B cell (primary cell): ENCODE measurements around the gene LKAAEAR1. TPM values are rescaled to one million over a fixed set of nuclear protein-coding genes. Genes with fewer than 3 reads are reported as not detected.

Source experiments
- ATAC-seq: fragments of 200-7000 bp; cut with Tn5 transposase; one replicate; pipeline ENCODE4 v1.10.0; 2021; ENCODE audit warnings: low read depth, mild to moderate bottlenecking, moderate number of reproducible peaks, moderate library complexity
- CTCF ChIA-PET: fragments of 350-600 bp; sonication (Branson Sonifier 250); formaldehyde crosslinking; loops from one replicate; lab custom pipeline; 2021; ENCODE audit warnings: antibody characterized with exemption, inconsistent platforms; lab: Charles Lee
- POLR2A ChIA-PET: fragments of 350-600 bp; sonication (Branson Sonifier 250); formaldehyde crosslinking; loops from one replicate; lab custom pipeline; 2021; ENCODE audit warnings: antibody characterized with exemption; lab: Charles Lee
- DNase-seq: peaks from one replicate; pipeline ENCODE4 v3.0.0; 2013
- H2AFZ ChIP-seq: 2 replicates; pipeline ENCODE4 v1.6.1; 2012; ENCODE audit warnings: mild to moderate bottlenecking, low read depth, low read length; ENCODE audit not compliant: insufficient read depth, poor library complexity, severe bottlenecking
- H3K27ac ChIP-seq, 2 donors: 1 replicate in 1 of 2; 2 replicates in 1 of 2; pipeline ENCODE4 v1.5.1; 2012 to 2013; ENCODE audit warnings: low read length in 2 of 2, mild to moderate bottlenecking in 2 of 2, moderate library complexity in 1 of 2
- H3K27me3 ChIP-seq, 4 experiments: fragments of 200-600 bp in 1 of 4; sonication (generic) in 1 of 4; replicated peaks in 1 of 4; 1 replicate in 2 of 4; 2 replicates in 2 of 4; pipeline versions ENCODE4 v1.6.1 to v1.7.0; 2013 to 2016; ENCODE audit warnings: low read length in 3 of 4, mild to moderate bottlenecking in 2 of 4, mixed read lengths in 1 of 4, moderate library complexity in 1 of 4; ENCODE audit not compliant: insufficient read depth in 4 of 4, control insufficient read depth in 3 of 4; ENCODE audit errors: control extremely low read depth in 1 of 4
- H3K36me3 ChIP-seq, 2 experiments: replicated peaks in 1 of 2; 1 replicate in 1 of 2; 2 replicates in 1 of 2; pipeline versions ENCODE4 v1.6.1 to v1.7.1; 2013; ENCODE audit warnings: low read length in 1 of 2; ENCODE audit not compliant: insufficient read depth in 2 of 2, control insufficient read depth in 1 of 2; ENCODE audit errors: control extremely low read depth in 1 of 2, extremely low read depth in 1 of 2
- H3K4me1 ChIP-seq, 2 donors: fragments of 200-600 bp in 1 of 2; sonication (generic) in 1 of 2; 1 replicate in 1 of 2; 2 replicates in 1 of 2; pipeline versions ENCODE4 v1.5.1 to v1.6.1; 2013 to 2017; ENCODE audit warnings: low read length in 2 of 2; ENCODE audit not compliant: control insufficient read depth in 2 of 2, insufficient read depth in 2 of 2
- H3K4me2 ChIP-seq: replicated peaks from 2 replicates; pipeline ENCODE3; 2012; ENCODE audit warnings: mild to moderate bottlenecking, low read depth, low read length; ENCODE audit not compliant: poor library complexity, severe bottlenecking
- H3K4me3 ChIP-seq, 5 experiments: fragments of 200-600 bp in 1 of 5; sonication (generic) in 1 of 5; 1 replicate in 3 of 5; 2 replicates in 2 of 5; pipeline versions ENCODE4 v1.5.1 to v1.7.0; 2011 to 2016; ENCODE audit warnings: low read length in 4 of 5, mild to moderate bottlenecking in 4 of 5, low read depth in 2 of 5, control low read depth in 1 of 5, moderate library complexity in 1 of 5; ENCODE audit not compliant: insufficient read depth in 1 of 5; ENCODE audit errors: control extremely low read depth in 1 of 5, extremely low read depth in 1 of 5
- H3K79me2 ChIP-seq: fragments of 200-600 bp; sonication (generic); one replicate; pipeline ENCODE4 v1.6.0; 2016; ENCODE audit warnings: low read length; ENCODE audit not compliant: control insufficient read depth, insufficient read depth
- H3K9ac ChIP-seq: fragments of 200-600 bp; sonication (generic); 2 replicates; pipeline ENCODE4 v1.6.1; 2017; ENCODE audit warnings: mild to moderate bottlenecking, low read length, moderate library complexity
- H3K9me3 ChIP-seq, 3 donors: one replicate each; pipeline versions ENCODE4 v1.6.1 to v1.7.1; 2013; ENCODE audit warnings: low read length in 2 of 3; ENCODE audit not compliant: control insufficient read depth in 2 of 3, insufficient read depth in 1 of 3; ENCODE audit errors: control extremely low read depth in 1 of 3
- H4K20me1 ChIP-seq: 2 replicates; pipeline ENCODE4 v1.6.0; 2012; ENCODE audit warnings: mild to moderate bottlenecking, low read length; ENCODE audit not compliant: insufficient read depth, control insufficient read depth, poor library complexity, severe bottlenecking
- H3K27ac Mint-ChIP-seq: one replicate; pipeline ENCODE4 v1.8.0; 2021; ENCODE audit warnings: mixed read lengths
- H3K27me3 Mint-ChIP-seq: one replicate; pipeline ENCODE4 v1.8.0; 2021; ENCODE audit warnings: mixed read lengths
- H3K4me1 Mint-ChIP-seq: one replicate; pipeline ENCODE4 v1.8.0; 2021; ENCODE audit warnings: mixed read lengths
- H3K4me3 Mint-ChIP-seq: one replicate; pipeline ENCODE4 v1.8.0; 2021; ENCODE audit warnings: mixed read lengths
- H3K9me3 Mint-ChIP-seq: one replicate; pipeline ENCODE4 v1.8.0; 2022; ENCODE audit warnings: mixed read lengths; ENCODE audit not compliant: insufficient read depth
- CTCF ChIP-seq: fragments of 200-600 bp; IDR thresholded peaks from one replicate; pipeline ENCODE4 v1.8.0; 2022; ENCODE audit warnings: antibody characterized with exemption, mild to moderate bottlenecking
- EZH2 ChIP-seq: IDR thresholded peaks from 2 replicates; pipeline ENCODE4 v1.6.1; 2012; ENCODE audit warnings: borderline replicate concordance, low read depth, mild to moderate bottlenecking, moderate library complexity, low read length; ENCODE audit not compliant: insufficient read depth, poor library complexity, severe bottlenecking
- WGBS: methylation state at CpG from one replicate; pipeline ENCODE4 v1.1.5; 2013; ENCODE audit warnings: missing lambda C conversion rate; ENCODE audit not compliant: insufficient coverage; 5-methylcytosine and 5-hydroxymethylcytosine counted together
- intact Hi-C: fragments of 100-400 bp; cut with micrococcal nuclease; formaldehyde crosslinking; loops from one replicate; pipeline ENCODE4 v1.10.0; 2022
- polyA plus RNA-seq: library from polyadenylated mRNA; depleted of rRNA; stranded (reverse); fragments of >200 nt; gene quantifications from 2 replicates; pipeline ENCODE4 v1.2.3, GENCODE V29; 2012
- total RNA-seq, 2 donors: library from RNA; stranded (reverse); fragments of 120-200 nt in 1 of 2; gene quantifications; 1 replicate in 1 of 2; 2 replicates in 1 of 2; pipeline versions ENCODE4 v1.2.3 to v1.2.4, GENCODE V29; 2013 to 2022

Gene LKAAEAR1
- total and polyA plus RNA-seq, 2 donors (not counting 1 experiment from before 2014, with no cell fraction given), result 1.9 TPM; not detected in 1

GRCh38 chr20:64105846-64106434 is 21.7 kb upstream of the LKAAEAR1 start:
- Histone ChIP-seq H3K27me3 (peaks cover 0 to 24% (median 5%) of the 10 kb centered on the region in 4 experiments), H3K27ac (no peak overlapping the region), H3K4me3 (no peak overlapping the region), H3K9me3 (no peaks in the 10 kb centered on the region), H3K9ac (no peak overlapping the region), H3K4me1 (peaks cover 30 to 49% of the 10 kb centered on the region in 2 donors), H3K36me3 (no peaks in the 10 kb centered on the region), H4K20me1 (no peaks in the 10 kb centered on the region), H3K4me2 (no peak overlapping the region), H2AFZ (no peak overlapping the region), H3K79me2 (peaks cover 5% of the 10 kb centered on the region)
- WGBS, result 96% methylated on average over 39 of the region's 39 CpGs
- Mint-ChIP-seq H3K4me3 (no peak overlapping the region), H3K27me3 (no peaks in the 10 kb centered on the region), H3K4me1 (peaks cover 40% of the 10 kb centered on the region), H3K27ac (peak overlapping the region; percentile 50), H3K9me3 (no peaks in the 10 kb centered on the region)
- TF ChIP-seq CTCF (no peak), EZH2 (no peak)
- intact Hi-C loops, result no loop called here
- POLR2A ChIA-PET, result interaction anchor here (0.6 kb wide), 1 partner anchor 31 kb away, joined by 4 read pairs; no protein-coding TSS in a partner anchor
- CTCF ChIA-PET, result interaction anchor here (0.8 kb wide), 2 partner anchors 12 to 14 kb away, joined by 3 to 4 read pairs; no protein-coding TSS in a partner anchor
- DNase-seq (no peak), ATAC-seq (no peak)

- TF ChIP-seq EZH2 (no peak), CTCF (no peak)
- Histone ChIP-seq H3K9me3 (no peaks in the 10 kb centered on the region), H3K27ac (no peak overlapping the region), H3K9ac (no peak overlapping the region), H3K36me3 (no peaks in the 10 kb centered on the region), H3K79me2 (peaks cover 5% of the 10 kb centered on the region), H3K4me3 (no peak overlapping the region), H2AFZ (no peak overlapping the region), H3K27me3 (peaks cover 0 to 24% (median 5%) of the 10 kb centered on the region in 4 experiments), H3K4me1 (peaks cover 41 to 59% of the 10 kb centered on the region in 2 donors), H3K4me2 (no peak overlapping the region), H4K20me1 (no peaks in the 10 kb centered on the region)
- intact Hi-C loops, result loop anchor here (5.0 kb wide), 1 partner anchor 68 kb away; the partner anchor contains the start of gene C20orf204
- DNase-seq (no peak), ATAC-seq (no peak)
- Mint-ChIP-seq H3K27me3 (no peaks in the 10 kb centered on the region), H3K4me3 (no peak overlapping the region), H3K4me1 (peaks cover 50% of the 10 kb centered on the region), H3K9me3 (no peaks in the 10 kb centered on the region), H3K27ac (no peak overlapping the region)
- ChIA-PET CTCF (no interaction called here), POLR2A (no interaction called here)
- 94% methylated on average over 23 of the region's 25 CpGs for WGBS
These were observed 20.7 kb upstream of the LKAAEAR1 start for GRCh38 chr20:64104667-64105451.
